Measurements from ENCODE around the gene SEPTIN5.
A peak's percentile ranks its signal among the peaks of the same experiment; 100 is the strongest.

Gene SEPTIN5

DNA sequence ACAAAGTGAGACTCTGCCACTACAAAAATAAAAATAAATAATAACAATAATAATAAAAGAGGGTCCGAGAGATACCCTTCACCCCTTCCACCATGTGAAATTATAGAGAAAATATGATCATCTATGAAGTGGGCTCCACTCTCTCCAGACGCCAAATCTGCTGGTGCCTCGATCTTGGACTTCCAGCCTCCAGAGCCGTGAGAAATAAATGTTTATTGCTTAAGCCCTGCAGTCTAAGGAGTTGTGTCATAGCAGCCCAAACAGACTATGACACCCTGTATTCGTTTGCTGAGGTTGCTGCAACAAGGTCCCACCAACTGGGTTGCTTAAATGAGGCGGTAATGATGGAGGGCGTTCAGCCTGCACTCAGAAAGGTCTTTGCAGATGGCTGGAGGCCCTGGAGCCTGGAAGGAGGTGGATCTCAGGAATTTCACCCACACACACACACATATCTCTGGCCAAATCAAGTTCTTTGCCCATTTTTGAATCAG, 7.6 kb upstream of the SEPTIN5 start:
- DNase-seq, result no peak

- DNase-seq, result no peak
Measured at GRCh38 chr22:19707347-19708290, 6.7 kb upstream of the SEPTIN5 start.

GRCh38 chr22:19708321-19709011, 5.8 kb upstream of the SEPTIN5 start:
- no peak for DNase-seq

DNA sequence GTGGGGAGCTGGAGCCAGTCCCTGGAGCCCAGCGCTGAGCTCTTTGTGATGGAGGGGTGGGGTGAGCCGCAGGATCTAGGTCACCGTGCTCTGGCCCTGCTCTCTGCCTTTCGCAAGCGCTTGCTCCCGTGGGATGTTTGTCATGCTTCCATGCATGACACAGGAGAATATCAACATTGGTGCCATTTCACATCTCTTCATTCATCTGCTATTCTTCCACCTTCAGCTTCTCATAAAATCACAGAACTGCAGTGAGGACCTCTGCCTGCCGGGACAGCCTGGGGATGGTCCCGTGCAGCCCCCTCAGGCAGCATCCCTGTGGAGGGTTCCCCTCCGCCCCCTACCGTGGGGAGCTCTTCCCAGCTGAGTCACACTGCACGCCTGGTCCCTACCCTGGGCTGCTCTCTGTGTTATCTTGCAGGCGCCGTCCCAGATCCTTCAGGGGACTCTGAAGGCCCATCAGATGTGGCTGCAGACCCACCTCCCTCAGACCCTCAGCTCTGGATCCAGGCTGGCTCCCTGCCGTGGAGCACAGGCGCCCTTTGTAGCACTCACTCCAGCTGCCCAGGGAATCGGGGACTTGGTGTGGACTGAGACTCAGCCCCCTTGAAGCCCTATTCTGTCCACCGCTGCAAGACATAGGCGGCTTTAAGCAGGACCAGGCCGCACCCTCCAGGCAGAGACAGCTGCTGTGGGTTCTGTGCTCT, 5.1 kb upstream of the SEPTIN5 start:
- no peak for DNase-seq

- DNase-seq, result no peak
Measured at GRCh38 chr22:19710020-19710768, 4.1 kb upstream of the SEPTIN5 start.

GRCh38 chr22:19710769-19711106, 3.6 kb upstream of the SEPTIN5 start:
- no peak for DNase-seq

DNA sequence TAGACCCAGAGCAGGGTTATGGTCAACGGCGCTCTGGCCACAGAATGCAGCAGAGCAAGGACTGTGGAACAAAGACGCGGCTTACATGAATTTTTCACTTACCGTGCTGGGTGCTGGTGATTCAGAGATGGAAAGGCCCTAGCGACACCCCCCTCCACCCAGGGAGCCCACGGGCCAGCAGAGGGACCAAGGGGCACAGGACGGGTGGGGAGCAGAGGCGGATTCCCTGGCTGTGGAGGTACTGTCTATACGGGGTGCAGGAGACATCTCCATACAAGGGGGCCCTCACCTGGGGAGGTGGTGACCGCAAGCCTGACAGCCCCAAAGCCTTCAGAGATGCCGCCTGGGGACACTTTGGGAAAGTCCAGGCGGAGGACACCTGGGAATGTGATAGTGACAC, 1.1 kb upstream of the SEPTIN5 start:
- no peak for DNase-seq

- peak; percentile 54 for DNase-seq
Measured at GRCh38 chr22:19713650-19714311, 522 bp upstream of the SEPTIN5 start.

DNA sequence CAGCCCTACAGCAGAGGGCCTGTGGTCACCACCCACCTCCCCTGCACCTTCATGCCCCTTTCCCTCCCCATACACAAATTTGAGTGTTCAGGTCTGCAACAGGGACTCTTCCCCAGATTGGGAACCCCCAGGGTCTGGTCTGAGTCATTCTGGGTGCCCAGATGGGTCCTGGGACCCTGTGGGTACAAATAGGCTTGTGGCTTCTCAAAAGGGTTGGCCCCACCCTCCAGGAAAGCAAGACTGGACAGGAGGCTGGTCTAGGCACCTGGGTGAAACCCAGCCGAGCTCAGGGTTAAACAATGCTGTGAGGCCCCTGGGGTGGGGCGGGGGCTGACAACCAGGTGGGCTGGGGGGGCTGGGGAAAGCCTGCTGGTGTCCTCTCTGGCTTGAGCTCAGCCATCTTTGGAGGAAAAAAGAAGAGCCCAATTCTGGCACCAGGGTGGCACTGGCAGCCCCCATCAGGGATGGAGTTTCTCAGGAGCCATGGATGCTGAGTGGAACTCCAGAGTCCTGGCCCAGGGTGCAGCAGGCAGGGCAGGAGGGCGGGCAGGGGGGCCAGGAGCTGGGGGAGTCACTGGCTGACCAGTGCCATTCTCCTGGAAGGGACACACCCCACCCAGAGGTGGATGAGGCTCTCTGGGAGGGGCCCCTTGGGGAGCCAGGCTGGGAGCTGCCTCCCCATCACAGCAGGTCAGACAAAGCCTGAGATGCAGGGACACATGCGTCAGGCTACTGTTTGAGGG, 1.1 kb downstream of the SEPTIN5 start:
- no peak for DNase-seq

- no peak for DNase-seq
Measured at GRCh38 chr22:19716041-19716828, 1.9 kb downstream of the SEPTIN5 start.

DNA sequence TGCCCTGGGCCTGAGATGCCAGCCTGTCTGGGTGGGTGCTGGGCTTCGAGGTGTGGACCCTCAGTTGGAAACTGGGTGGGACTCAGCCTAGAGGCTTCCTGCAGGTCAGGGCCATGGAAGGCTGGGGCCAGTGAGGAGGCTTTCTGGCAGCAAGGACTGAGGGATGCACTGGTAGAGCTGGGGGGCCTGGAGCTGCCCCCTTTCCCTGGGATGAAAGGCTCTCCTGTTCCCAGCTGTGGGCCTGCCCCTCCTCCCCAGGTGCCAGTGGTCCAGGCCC, 2.5 kb downstream of the SEPTIN5 start:
- DNase-seq, result no peak

DNA sequence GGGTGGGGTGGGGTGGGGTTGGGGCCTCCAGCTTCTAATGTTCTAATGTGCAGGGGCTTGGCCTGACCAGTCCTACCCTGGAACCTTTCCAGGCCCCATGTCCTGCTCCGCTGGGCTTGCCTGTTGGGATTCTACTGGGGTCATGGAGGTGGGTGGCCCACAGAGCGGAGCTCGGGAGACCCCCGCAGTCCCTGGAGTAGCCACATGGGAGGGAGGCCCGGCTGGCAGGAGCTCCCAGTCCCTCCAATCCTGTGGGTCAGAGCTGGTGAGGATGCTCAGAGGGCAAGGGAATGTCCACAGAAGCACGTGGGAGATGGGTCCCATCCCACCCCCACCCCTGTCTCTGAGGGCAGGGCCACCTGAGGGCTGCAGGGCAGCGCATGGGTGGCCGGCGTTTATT, 2.9 kb downstream of the SEPTIN5 start:
- DNase-seq, result no peak

DNA sequence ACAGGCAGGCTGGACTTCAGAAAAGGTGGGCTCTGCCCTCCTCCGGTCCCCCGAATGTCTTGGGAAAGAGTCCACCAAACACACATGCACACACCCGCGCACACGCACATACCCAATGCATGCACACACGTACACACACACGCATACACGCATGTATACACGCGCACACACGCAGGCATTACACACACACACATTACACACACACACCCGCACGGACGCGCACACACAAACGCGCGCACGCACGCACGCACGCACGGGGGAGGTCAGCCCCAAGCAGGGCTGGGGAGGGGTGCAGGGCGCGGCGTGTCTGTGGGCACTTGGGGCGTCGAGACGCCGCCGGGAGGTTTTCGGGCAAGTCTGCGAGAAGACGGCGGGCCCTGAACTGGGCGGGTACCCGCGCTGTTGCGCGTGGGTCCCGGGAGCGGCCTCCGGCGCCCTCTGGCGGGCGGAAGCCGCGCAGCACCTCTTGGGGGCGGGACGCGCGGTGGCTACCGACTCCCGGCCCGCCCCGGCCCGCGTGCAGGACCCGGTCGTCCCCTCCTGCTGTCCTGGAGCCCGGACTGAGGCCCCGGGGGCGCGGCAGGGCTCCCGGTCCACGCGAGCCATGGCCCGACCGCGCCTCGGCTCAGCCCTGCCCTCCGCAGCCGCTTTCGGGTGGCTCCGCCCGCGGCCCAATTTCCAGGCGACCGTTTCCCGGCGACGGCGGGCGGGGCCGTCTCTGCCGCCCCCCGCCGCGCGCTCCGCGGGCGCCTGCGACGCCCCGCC, 3.6 kb downstream of the SEPTIN5 start:
- DNase-seq, result peak; percentile 42

GRCh38 chr22:19718456-19719049, 4.2 kb downstream of the SEPTIN5 start:
- DNase-seq, result no peak

GRCh38 chr22:19719050-19719482, 4.8 kb downstream of the SEPTIN5 start:
- DNase-seq, result no peak

- no peak for DNase-seq
Measured at GRCh38 chr22:19719488-19720021, 5.3 kb downstream of the SEPTIN5 start.

DNA sequence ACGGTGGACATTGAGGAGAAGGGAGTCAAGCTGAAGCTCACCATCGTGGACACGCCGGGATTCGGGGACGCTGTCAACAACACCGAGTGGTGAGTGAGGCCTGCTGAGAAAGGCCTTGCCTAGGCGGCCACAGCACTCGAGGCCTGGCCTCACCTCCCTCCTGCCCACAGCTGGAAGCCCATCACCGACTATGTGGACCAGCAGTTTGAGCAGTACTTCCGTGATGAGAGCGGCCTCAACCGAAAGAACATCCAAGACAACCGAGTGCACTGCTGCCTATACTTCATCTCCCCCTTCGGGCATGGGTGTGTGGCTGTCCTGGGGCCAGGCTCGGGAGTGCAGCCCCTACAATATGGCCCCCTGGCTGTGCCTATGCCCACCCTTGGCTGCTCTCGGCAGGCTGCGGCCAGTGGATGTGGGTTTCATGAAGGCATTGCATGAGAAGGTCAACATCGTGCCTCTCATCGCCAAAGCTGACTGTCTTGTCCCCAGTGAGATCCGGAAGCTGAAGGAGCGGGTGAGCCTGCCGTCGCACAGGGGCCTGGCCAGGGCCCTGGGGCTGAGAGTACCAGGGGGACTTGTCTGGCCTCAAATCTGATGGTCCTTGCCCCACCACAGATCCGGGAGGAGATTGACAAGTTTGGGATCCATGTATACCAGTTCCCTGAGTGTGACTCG, 6.0 kb downstream of the SEPTIN5 start:
- no peak for DNase-seq

DNA sequence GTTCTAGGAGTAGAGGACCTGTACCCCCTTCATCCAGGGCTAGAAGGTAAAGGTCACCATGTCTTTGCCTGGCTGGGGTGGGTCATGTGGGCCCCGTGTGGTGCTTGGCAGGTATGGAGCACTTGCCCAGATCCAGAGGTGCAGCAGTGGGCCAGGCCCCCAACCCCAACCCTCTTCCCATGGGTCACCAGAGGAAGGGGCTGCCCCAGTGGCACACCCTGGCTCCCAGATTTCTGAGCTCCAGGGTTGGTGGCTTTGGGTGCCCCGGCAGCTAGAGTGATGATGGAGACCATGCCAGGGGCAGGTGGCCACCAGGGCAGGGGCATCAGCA, 6.7 kb downstream of the SEPTIN5 start:
- no peak for DNase-seq
